ENCODE data around the gene PDE7B.

- TF ChIP-seq POLR2AphosphoS5 (IDR thresholded peaks at IDR 0.05) (no peak), CTCF (IDR thresholded peaks at IDR 0.05) (no peak), POLR2A (IDR thresholded peaks at IDR 0.05) (no peak), EP300 (IDR thresholded peaks at IDR 0.05) (no peak)
Observed at GRCh38 chr6:135871296-135871695, 19.8 kb downstream of the PDE7B start.
